Stomach smooth muscle (tissue), 2 donors: ENCODE results near the gene CYP46A1.

Experiments used
- H3K27ac ChIP-seq: one replicate; pipeline ENCODE4 v1.7.0; 2013; ENCODE audit warnings: mild to moderate bottlenecking, low read length, inconsistent platforms
- H3K27me3 ChIP-seq, 2 donors: one replicate each; pipeline ENCODE4 v1.7.0; 2013; ENCODE audit warnings: low read length in 2 of 2; ENCODE audit not compliant: insufficient read depth in 2 of 2, control insufficient read depth in 1 of 2
- H3K36me3 ChIP-seq, 2 donors: one replicate each; pipeline ENCODE4 v1.7.0; 2013; ENCODE audit warnings: low read length in 2 of 2; ENCODE audit not compliant: control insufficient read depth in 2 of 2, insufficient read depth in 2 of 2
- H3K4me1 ChIP-seq: one replicate; pipeline ENCODE4 v1.7.0; 2013; ENCODE audit warnings: low read length; ENCODE audit not compliant: control insufficient read depth, insufficient read depth
- H3K4me3 ChIP-seq, 2 donors: one replicate each; pipeline ENCODE4 v1.7.0; 2013; ENCODE audit warnings: low read length in 2 of 2
- H3K9ac ChIP-seq, 2 donors: one replicate each; pipeline ENCODE4 v1.7.0; 2013; ENCODE audit warnings: low read length in 2 of 2, mild to moderate bottlenecking in 1 of 2
- H3K9me3 ChIP-seq, 2 donors: one replicate each; pipeline ENCODE4 v1.7.0; 2013; ENCODE audit warnings: low read length in 2 of 2; ENCODE audit not compliant: control insufficient read depth in 2 of 2
- donor health status: healthy.
- donor health status: Pancreatic carcinoma.

Gene CYP46A1

DNA sequence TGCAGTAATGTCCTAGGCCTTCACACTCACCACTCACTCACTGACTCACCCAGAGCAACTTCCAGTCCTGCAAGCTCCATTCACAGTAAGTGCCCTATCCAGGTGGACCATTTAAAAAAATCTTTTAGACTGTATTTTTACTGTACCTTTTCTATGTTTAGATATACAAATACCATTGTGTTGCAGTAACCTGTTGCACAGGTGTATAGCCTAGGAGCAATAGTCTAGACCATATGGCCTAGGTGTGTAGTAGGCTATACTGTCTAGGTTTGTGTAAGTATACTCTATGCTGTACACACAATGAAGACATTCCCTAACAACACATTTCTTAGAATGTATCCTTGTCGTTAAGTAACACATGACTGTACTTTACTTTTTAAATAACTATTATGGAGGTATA lies 17.2 kb downstream of the CYP46A1 start:
- Histone ChIP-seq H3K27me3 (no peaks in the 10 kb centered on the region), H3K9me3 (peaks cover 6 to 8% of the 10 kb centered on the region in 2 donors), H3K9ac (no peak overlapping the region), H3K4me3 (no peak overlapping the region), H3K27ac (no peak overlapping the region), H3K4me1 (no peaks in the 10 kb centered on the region), H3K36me3 (no peaks in the 10 kb centered on the region)

DNA sequence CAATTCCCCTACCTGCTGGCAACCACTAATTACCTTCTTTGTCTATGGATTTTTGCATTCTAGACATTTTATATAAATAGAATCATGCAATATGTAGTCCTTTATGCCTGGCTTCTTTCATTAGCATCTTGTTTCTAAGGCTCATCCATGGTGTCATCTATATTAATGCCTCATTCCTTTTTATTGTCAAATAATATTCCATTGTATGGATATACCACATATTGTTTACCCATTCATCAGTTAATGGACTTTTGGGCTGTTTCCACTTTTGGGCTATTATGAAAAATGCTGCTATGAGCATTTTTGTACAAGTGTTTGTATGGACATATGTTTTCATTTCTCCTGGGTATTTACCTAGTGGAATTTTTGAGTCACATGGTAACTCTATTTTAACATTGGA lies 18.0 kb downstream of the CYP46A1 start:
- no peaks in the 10 kb centered on the region for H3K36me3 ChIP-seq
- peaks cover 6 to 8% of the 10 kb centered on the region in 2 donors for H3K9me3 ChIP-seq
- no peak overlapping the region for H3K4me3 ChIP-seq
- no peaks in the 10 kb centered on the region for H3K4me1 ChIP-seq
- no peak overlapping the region for H3K27ac ChIP-seq
- H3K9ac ChIP-seq = no peak overlapping the region
- H3K27me3 ChIP-seq = no peaks in the 10 kb centered on the region

DNA sequence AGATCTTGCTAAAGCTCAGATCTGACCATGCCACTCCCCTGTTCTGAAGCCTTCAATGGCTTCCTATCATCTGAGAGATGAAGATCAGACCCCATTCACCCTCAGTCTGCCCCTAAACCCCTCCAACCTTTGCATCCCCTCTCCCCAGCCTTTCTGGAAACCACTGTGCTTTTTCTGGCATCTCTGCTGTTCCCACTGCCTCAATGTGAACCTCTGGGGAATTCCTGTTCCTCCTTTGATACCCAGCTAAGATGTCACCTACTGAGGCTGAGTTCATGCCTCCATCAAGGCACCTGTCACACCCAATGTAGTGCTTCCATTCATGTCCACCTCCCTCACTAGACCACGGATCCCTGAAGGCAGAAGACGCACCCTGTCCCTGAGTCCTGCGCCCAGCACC lies 19.3 kb downstream of the CYP46A1 start:
- Histone ChIP-seq H3K9me3 (peaks cover 6 to 8% of the 10 kb centered on the region in 2 donors), H3K36me3 (no peaks in the 10 kb centered on the region), H3K27me3 (no peaks in the 10 kb centered on the region), H3K27ac (no peak overlapping the region), H3K4me1 (no peaks in the 10 kb centered on the region), H3K4me3 (no peak overlapping the region), H3K9ac (no peak overlapping the region)

DNA sequence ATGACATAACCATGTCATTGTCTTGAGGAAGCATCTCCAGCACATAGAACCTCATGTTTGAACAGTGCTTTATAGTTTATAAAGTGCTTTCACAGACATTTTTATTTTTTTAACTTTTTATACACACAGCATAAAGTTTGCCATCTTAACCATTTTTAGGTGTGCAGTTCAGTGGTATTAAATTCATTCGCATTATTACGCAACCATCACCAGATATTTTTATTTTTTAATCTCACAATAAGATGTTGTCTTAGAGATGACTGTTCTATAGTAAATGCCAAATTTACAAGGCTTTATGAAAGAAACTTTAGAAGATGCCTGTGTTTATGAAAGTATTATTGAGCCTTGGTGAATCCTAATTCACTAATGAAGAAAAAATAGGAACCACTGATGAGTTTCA lies 19.9 kb downstream of the CYP46A1 start:
- Histone ChIP-seq H3K27me3 (no peaks in the 10 kb centered on the region), H3K9me3 (peaks cover 6 to 8% of the 10 kb centered on the region in 2 donors), H3K4me1 (no peaks in the 10 kb centered on the region), H3K36me3 (no peaks in the 10 kb centered on the region), H3K27ac (no peak overlapping the region), H3K4me3 (no peak overlapping the region), H3K9ac (no peak overlapping the region)

DNA sequence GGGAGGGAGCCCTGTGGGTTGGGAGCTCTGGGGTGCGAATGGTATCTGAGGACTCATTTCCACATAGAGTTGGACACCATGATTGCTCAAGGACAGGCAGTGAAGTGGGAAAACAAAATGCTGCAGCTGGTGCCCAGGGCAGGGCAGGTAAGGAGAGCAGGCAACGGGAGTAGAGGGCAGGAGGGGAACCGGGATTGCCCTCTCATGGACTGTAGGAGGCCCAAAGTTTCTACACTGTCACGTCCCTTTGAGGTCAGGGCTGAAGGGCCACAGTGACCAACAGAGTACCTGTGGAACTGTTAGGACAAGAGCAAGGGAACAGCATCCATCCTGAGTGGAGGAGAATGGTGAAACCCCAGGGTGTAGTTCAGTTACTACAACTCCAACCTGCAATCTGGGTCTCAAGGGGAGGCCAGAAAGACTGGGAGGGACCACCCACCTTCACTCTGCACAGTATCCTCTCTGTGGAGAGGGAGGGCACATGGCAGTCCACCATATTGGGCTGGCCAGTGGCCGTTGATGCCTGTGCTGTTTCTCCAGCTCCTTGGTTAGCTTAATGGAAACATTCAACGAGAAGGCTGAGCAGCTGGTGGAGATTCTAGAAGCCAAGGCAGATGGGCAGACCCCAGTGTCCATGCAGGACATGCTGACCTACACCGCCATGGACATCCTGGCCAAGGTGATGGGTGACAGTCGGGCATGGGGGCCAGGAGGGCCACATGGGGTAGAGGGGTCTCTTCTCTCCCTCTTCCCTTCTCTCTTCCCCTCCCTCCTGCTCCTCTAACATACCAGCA lies 22.2 kb downstream of the CYP46A1 start:
- H3K4me3 ChIP-seq = no peak overlapping the region
- H3K9ac ChIP-seq = no peak overlapping the region
- H3K27ac ChIP-seq = no peak overlapping the region
- no peaks in the 10 kb centered on the region for H3K27me3 ChIP-seq
- no peaks in the 10 kb centered on the region for H3K4me1 ChIP-seq
- H3K9me3 ChIP-seq = peaks cover 6 to 8% of the 10 kb centered on the region in 2 donors
- no peaks in the 10 kb centered on the region for H3K36me3 ChIP-seq

DNA sequence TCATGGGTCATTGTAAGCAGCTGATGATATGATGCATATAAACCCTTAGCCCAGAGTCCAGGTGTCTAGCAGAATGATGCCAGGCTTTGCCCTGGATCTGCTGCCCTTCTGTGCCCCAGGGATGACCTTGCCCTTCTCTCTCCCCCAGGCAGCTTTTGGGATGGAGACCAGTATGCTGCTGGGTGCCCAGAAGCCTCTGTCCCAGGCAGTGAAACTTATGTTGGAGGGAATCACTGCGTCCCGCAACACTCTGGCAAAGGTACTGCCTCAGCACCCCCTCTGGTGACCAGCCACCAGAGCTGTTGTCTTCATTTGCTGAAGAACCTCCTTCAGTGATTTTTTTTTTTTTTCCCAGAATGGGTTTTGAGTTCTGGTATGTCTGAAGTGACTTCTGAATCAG lies 23.3 kb downstream of the CYP46A1 start:
- no peaks in the 10 kb centered on the region for H3K4me1 ChIP-seq

DNA sequence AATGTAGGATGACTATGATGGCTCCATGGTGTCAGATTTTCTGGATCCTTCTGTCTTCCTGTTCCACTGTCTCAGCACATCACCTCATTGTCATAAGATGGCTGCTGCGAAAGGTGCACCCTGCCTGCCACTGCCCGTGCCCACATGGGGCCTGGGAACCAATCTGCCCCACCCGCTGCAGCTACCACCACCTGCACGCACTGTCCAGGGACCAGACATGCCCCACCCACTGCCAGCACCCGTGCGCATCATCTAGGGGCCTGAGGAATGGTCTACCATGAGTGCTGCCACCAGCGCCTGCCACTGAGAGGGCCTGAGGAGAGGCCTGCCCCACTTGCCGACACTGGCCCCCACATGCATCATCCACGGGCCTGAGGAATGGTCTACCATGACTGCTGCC lies 23.8 kb downstream of the CYP46A1 start:
- no peaks in the 10 kb centered on the region for H3K4me1 ChIP-seq
- no peak overlapping the region for H3K4me3 ChIP-seq
- no peaks in the 10 kb centered on the region for H3K27me3 ChIP-seq
- H3K36me3 ChIP-seq = no peaks in the 10 kb centered on the region
- peaks cover 6 to 8% of the 10 kb centered on the region in 2 donors for H3K9me3 ChIP-seq
- H3K9ac ChIP-seq = no peak overlapping the region
- H3K27ac ChIP-seq = no peak overlapping the region

More for the DNA sequence above, 23.3 kb downstream of the CYP46A1 start:
- H3K4me3 ChIP-seq = no peak overlapping the region
- H3K9me3 ChIP-seq = peaks cover 6 to 8% of the 10 kb centered on the region in 2 donors
- no peak overlapping the region for H3K9ac ChIP-seq
- no peaks in the 10 kb centered on the region for H3K36me3 ChIP-seq
- H3K27ac ChIP-seq = no peak overlapping the region
- no peaks in the 10 kb centered on the region for H3K27me3 ChIP-seq

DNA sequence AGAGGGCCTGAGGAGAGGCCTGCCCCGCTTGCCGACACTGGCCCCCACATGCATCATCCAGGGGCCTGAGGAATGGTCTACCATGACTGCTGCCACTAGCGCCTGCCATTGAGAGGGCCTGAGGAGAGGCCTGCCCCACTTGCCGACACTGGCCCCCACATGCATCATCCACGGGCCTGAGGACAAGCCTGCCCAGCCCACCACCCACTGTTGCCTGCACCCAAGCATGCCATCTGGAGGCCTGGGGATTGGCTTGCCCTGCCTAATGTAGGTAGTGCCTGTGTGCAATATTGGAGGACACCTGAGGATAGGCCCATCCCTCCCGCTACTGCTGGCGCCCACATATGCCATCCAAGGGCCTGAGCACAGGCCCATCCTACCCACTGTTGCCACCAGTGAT lies 24.4 kb downstream of the CYP46A1 start:
- Histone ChIP-seq H3K4me3 (no peak overlapping the region), H3K9ac (no peak overlapping the region), H3K27ac (no peak overlapping the region), H3K4me1 (no peaks in the 10 kb centered on the region), H3K9me3 (peaks cover under 1 to 2% of the 10 kb centered on the region in 2 donors), H3K36me3 (no peaks in the 10 kb centered on the region), H3K27me3 (no peaks in the 10 kb centered on the region)

DNA sequence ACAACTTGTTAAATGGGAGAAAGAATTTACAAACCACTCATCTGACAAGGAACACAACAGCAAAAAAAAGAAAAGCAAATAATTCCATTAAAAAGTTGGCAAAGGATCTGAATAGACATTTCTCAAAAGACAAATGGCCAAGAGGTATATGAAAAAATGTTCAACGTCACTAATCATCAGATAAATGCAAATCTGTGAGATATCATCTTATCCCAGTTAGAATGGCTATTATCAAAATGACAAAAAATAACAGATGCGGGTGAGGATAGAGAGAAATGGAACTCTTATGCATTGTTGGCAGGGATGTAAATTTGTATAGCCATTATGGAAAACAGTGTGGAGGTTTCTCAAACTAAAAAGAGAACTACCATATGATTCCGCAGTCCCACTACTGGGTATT lies 29.9 kb downstream of the CYP46A1 start:
- Histone ChIP-seq H3K4me1 (no peaks in the 10 kb centered on the region), H3K9me3 (no peaks in the 10 kb centered on the region), H3K4me3 (no peak overlapping the region), H3K9ac (no peak overlapping the region), H3K27me3 (no peaks in the 10 kb centered on the region), H3K36me3 (no peaks in the 10 kb centered on the region), H3K27ac (no peak overlapping the region)

DNA sequence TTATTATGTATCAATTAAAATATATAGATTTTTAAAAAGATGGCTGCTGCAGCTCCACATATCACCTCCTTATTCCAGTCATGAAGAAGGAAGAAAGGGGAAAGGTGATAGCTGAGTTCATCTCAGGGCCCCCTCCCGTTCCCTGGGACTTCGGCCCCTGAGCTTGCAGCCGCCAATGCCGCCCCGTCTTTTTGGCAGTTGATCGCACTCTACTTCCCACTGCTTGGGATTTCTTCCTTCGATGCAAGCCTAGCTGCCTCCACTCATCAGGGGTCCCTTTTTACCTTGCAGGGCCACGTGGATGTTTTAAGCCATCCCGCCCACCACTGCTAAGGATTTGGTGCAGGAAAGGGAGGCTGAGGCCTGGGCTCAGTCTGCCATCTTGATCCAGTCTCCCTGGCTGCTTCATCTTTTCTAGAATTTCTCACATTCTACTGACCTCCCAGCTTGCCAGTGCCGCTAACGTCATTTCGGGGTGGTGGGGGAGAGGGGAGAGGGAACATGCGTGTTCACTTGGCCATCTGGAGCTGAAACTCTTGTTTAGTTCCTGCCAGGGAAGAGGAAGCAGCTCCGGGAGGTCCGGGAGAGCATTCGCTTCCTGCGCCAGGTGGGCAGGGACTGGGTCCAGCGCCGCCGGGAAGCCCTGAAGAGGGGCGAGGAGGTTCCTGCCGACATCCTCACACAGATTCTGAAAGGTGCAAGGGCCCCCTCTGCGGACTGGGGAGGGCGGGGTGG lies 31.3 kb downstream of the CYP46A1 start:
- Histone ChIP-seq H3K9me3 (no peaks in the 10 kb centered on the region), H3K27me3 (no peaks in the 10 kb centered on the region), H3K36me3 (no peaks in the 10 kb centered on the region), H3K9ac (no peak overlapping the region), H3K4me3 (no peak overlapping the region), H3K27ac (no peak overlapping the region), H3K4me1 (no peaks in the 10 kb centered on the region)
